HCT116 (cell line): ENCODE data around the gene IRX6. TPM values are rescaled to one million over a fixed set of nuclear protein-coding genes. Genes with fewer than 3 reads are reported as not detected.

Source experiments
- ATAC-seq: fragments of 200-7000 bp; cut with Tn5 transposase; 2 replicates; pipeline ENCODE4 v1.9.1; 2020; ENCODE audit warnings: mild to moderate bottlenecking, moderate library complexity
- BruUV-seq: library from RNA; stranded (reverse); fragments of 400-500 nt; replicated peaks from 2 replicates; lab custom pipeline; 2021; lab: Mats Ljungman, UMichigan
- CTCF ChIA-PET: fragments of 300-600 bp; sonication (Branson Sonifier 250); formaldehyde crosslinking; loops from one replicate; lab custom pipeline; 2021; ENCODE audit warnings: antibody characterized with exemption; lab: Charles Lee
- POLR2A ChIA-PET: fragments of 300-600, 350-600 bp; sonication (Branson Sonifier 250); formaldehyde crosslinking; loops from one replicate; lab custom pipeline; 2021; ENCODE audit warnings: antibody characterized with exemption; lab: Charles Lee
- RAD21 ChIA-PET, 2 experiments: fragments of 300-600 bp; sonication (Branson Sonifier 250); formaldehyde crosslinking; loops; one replicate each; lab custom pipeline; 2023; ENCODE audit warnings: low total read pairs in 2 of 2; ENCODE audit not compliant: uncharacterized antibody in 2 of 2, unreplicated experiment in 2 of 2, low non-redundant PET in 1 of 2; lab: Charles Lee
- DNase-seq: peaks from one replicate; pipeline ENCODE4 v3.0.0-alpha.2; 2010; ENCODE audit warnings: low read depth, low spot score
- H2AFZ ChIP-seq: fragments of 200-600 bp; shearing (Covaris generic), sonication (generic); 2 replicates; pipeline ENCODE4 v1.6.1; 2017; ENCODE audit warnings: low read depth, mixed run types, mixed read lengths, antibody characterized with exemption, low read length; ENCODE audit not compliant: poor library complexity, severe bottlenecking
- H3K27ac ChIP-seq: 2 replicates; pipeline ENCODE4 v1.5.1; 2012; ENCODE audit warnings: low read depth, low read length
- H3K27me3 ChIP-seq: fragments of 200-600 bp; sonication (generic); 2 replicates; pipeline ENCODE4 v1.6.1; 2016; ENCODE audit warnings: mixed run types, low read length, mixed read lengths; ENCODE audit not compliant: insufficient read depth
- H3K36me3 ChIP-seq, 2 experiments: fragments of 200-500 bp in 1 of 2; fragments of 200-600 bp in 1 of 2; sonication (Bioruptor generic) in 1 of 2; sonication (generic) in 1 of 2; 2 replicates each; pipeline versions ENCODE4 v1.5.1 to v1.6.1; 2014 to 2016; ENCODE audit warnings: low read length in 2 of 2, inconsistent platforms in 1 of 2, mixed read lengths in 1 of 2, mixed run types in 1 of 2; ENCODE audit not compliant: insufficient read depth in 2 of 2, control insufficient read depth in 1 of 2
- H3K4me1 ChIP-seq, 2 experiments: fragments of 200-600 bp in 1 of 2; sonication (generic) in 1 of 2; 2 replicates each; pipeline versions ENCODE4 v1.5.1 to v1.6.1; 2012 to 2017; ENCODE audit warnings: low read length in 2 of 2, inconsistent platforms in 1 of 2, mild to moderate bottlenecking in 1 of 2, mixed read lengths in 1 of 2, mixed run types in 1 of 2, moderate library complexity in 1 of 2; ENCODE audit not compliant: insufficient read depth in 2 of 2, control insufficient read depth in 1 of 2
- H3K4me2 ChIP-seq: fragments of 200-600 bp; sonication (generic); 2 replicates; pipeline ENCODE4 v1.6.1; 2017; ENCODE audit warnings: mixed run types, low read length, mixed read lengths
- H3K4me3 ChIP-seq, 2 experiments: fragments of 200-600 bp in 1 of 2; sonication (generic) in 1 of 2; replicated peaks in 1 of 2; 2 replicates each; pipeline ENCODE4 v1.5.1; 2011 to 2016; ENCODE audit warnings: low read length in 2 of 2, control low read depth in 1 of 2, low read depth in 1 of 2, mild to moderate bottlenecking in 1 of 2, mixed read lengths in 1 of 2, mixed run types in 1 of 2
- H3K79me2 ChIP-seq: fragments of 200-600 bp; sonication (generic); 2 replicates; pipeline ENCODE4 v1.6.1; 2017; ENCODE audit warnings: mild to moderate bottlenecking, mixed run types, low read length, moderate library complexity, mixed read lengths; ENCODE audit not compliant: insufficient read depth
- H3K9ac ChIP-seq: fragments of 200-600 bp; sonication (generic); 2 replicates; pipeline ENCODE4 v1.6.1; 2016; ENCODE audit warnings: low read length, mixed read lengths
- H3K9me2 ChIP-seq: fragments of 200-600 bp; sonication (generic), shearing (Covaris generic); 2 replicates; pipeline ENCODE4 v1.6.1; 2017; ENCODE audit warnings: mixed run types, mild to moderate bottlenecking, moderate library complexity; ENCODE audit not compliant: insufficient read depth
- H3K9me3 ChIP-seq, 2 experiments: fragments of 200-500 bp in 1 of 2; fragments of 200-600 bp in 1 of 2; sonication (Bioruptor generic) in 1 of 2; sonication (generic) in 1 of 2; 2 replicates each; pipeline ENCODE4 v1.6.1; 2014 to 2017; ENCODE audit warnings: low read length in 2 of 2, mixed read lengths in 2 of 2, inconsistent platforms in 1 of 2, low read depth in 1 of 2, mild to moderate bottlenecking in 1 of 2, mixed run types in 1 of 2, moderate library complexity in 1 of 2; ENCODE audit not compliant: control insufficient read depth in 1 of 2, insufficient read depth in 1 of 2
- H4K20me1 ChIP-seq: fragments of 200-600 bp; sonication (generic), shearing (Covaris generic); 2 replicates; pipeline ENCODE4 v1.6.1; 2017; ENCODE audit warnings: mixed run types, mild to moderate bottlenecking, moderate library complexity; ENCODE audit not compliant: insufficient read depth
- CBX3 ChIP-seq: IDR thresholded peaks from 2 replicates; pipeline ENCODE4 v1.6.1; 2012; ENCODE audit warnings: low read depth
- CEBPB ChIP-seq: IDR thresholded peaks from 2 replicates; pipeline ENCODE4 v1.6.1; 2012; ENCODE audit warnings: low read depth
- EGR1 ChIP-seq: IDR thresholded peaks from 2 replicates; pipeline ENCODE4 v1.6.1; 2012; ENCODE audit warnings: low read depth
- EZH2 ChIP-seq: fragments of 200-600 bp; sonication (generic); IDR thresholded peaks from 2 replicates; pipeline ENCODE4 v1.6.1; 2017; ENCODE audit warnings: antibody characterized with exemption, mixed run types
- EZH2phosphoT487 ChIP-seq: fragments of 200-600 bp; IDR thresholded peaks from 2 replicates; pipeline ENCODE4 v1.6.1; 2018; ENCODE audit warnings: antibody characterized with exemption, borderline replicate concordance
- FOSL1 ChIP-seq: IDR thresholded peaks from 2 replicates; pipeline ENCODE4 v1.6.1; 2012; ENCODE audit warnings: low read depth
- JUND ChIP-seq: IDR thresholded peaks from 2 replicates; pipeline ENCODE4 v1.6.1; 2012
- POLR2AphosphoS5 ChIP-seq: IDR thresholded peaks from 2 replicates; pipeline ENCODE4 v1.6.1; 2011; ENCODE audit warnings: mild to moderate bottlenecking, low read depth, low read length, moderate library complexity
- RAD21 ChIP-seq: IDR thresholded peaks from 2 replicates; pipeline ENCODE4 v1.6.1; 2012; ENCODE audit warnings: low read depth, mild to moderate bottlenecking
- SP1 ChIP-seq: IDR thresholded peaks from 2 replicates; pipeline ENCODE4 v1.6.1; 2012; ENCODE audit warnings: low read depth
- SRF ChIP-seq: IDR thresholded peaks from 2 replicates; pipeline ENCODE4 v1.6.1; 2012; ENCODE audit warnings: low read depth
- YY1 ChIP-seq: IDR thresholded peaks from 2 replicates; pipeline ENCODE4 v1.6.1; 2011; ENCODE audit warnings: low read length, low read depth, moderate library complexity, mild to moderate bottlenecking; ENCODE audit not compliant: insufficient replicate concordance; ENCODE audit errors: extremely low read depth
- ZFX ChIP-seq: fragments of 450-650 bp; IDR thresholded peaks from 2 replicates; pipeline ENCODE4 v1.6.1; 2017
- ZNF274 ChIP-seq: fragments of 200-500 bp; sonication (Bioruptor generic); IDR thresholded peaks from 2 replicates; pipeline ENCODE4 v1.6.1; 2014; ENCODE audit warnings: mild to moderate bottlenecking, low read depth, low read length, inconsistent platforms
- intact Hi-C: fragments of 100-400 bp; cut with micrococcal nuclease; formaldehyde crosslinking; loops from 2 replicates; pipeline ENCODE4 v1.10.0; 2022
- total RNA-seq: library from RNA; stranded (reverse); gene quantifications from one replicate; pipeline ENCODE4 v1.2.1, GENCODE V29; 2021; ENCODE audit not compliant: unreplicated experiment
- TF ChIP-seq, protein P1 (sequence below): IDR thresholded peaks from 2 replicates; pipeline ENCODE4 v1.6.1; 2012
- TF ChIP-seq, protein P2 (sequence below): IDR thresholded peaks from 2 replicates; pipeline ENCODE4 v1.6.1; 2012; ENCODE audit warnings: low read depth
- TF ChIP-seq, protein P3 (sequence below): IDR thresholded peaks from 2 replicates; pipeline ENCODE4 v1.6.1; 2012

The IRX6 gene
- total RNA-seq, 1 experiment from 2014 or later = not detected

DNA sequence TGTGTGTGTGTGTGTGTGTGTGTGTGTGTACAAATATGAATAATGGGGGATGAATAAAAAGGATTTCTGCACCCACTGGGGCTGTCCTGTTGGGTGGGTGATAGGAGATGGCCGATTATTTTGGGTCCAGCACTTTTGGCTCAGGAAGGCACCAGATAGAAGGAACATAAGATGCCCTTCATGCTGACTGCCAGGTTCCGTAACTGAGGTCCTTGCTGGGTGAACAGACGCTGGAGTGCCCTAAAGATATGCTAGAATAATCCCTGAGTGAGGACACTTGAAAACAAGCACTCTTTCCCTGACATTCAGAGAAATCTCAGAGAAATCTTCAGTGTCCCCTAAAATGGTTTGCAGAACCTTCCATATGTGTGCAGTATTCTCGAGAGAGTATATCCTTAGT, 17.7 kb downstream of the IRX6 start:
- no TSS peak for BruUV-seq
- Histone ChIP-seq H4K20me1 (no peaks in the 10 kb centered on the region), H3K9me2 (no peaks in the 10 kb centered on the region), H3K4me3 (no peak overlapping the region), H3K27me3 (peaks cover 62% of the 10 kb centered on the region), H3K9me3 (no peaks in the 10 kb centered on the region), H3K27ac (no peak overlapping the region), H3K79me2 (no peaks in the 10 kb centered on the region), H3K36me3 (no peaks in the 10 kb centered on the region), H2AFZ (no peak overlapping the region), H3K4me1 (no peaks in the 10 kb centered on the region), H3K9ac (no peak overlapping the region), H3K4me2 (no peak overlapping the region)
- TF ChIP-seq ZNF274 (no peak), YY1 (no peak), EGR1 (no peak), FOSL1 (no peak), CEBPB (no peak), EZH2phosphoT487 (no peak), JUND (no peak), CBX3 (no peak), EZH2 (no peak), RAD21 (no peak), SP1 (no peak), POLR2AphosphoS5 (no peak), SRF (no peak), ZFX (no peak)
- TF ChIP-seq, protein P1, sequence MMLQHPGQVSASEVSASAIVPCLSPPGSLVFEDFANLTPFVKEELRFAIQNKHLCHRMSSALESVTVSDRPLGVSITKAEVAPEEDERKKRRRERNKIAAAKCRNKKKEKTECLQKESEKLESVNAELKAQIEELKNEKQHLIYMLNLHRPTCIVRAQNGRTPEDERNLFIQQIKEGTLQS = no peak
- TF ChIP-seq, protein P2, sequence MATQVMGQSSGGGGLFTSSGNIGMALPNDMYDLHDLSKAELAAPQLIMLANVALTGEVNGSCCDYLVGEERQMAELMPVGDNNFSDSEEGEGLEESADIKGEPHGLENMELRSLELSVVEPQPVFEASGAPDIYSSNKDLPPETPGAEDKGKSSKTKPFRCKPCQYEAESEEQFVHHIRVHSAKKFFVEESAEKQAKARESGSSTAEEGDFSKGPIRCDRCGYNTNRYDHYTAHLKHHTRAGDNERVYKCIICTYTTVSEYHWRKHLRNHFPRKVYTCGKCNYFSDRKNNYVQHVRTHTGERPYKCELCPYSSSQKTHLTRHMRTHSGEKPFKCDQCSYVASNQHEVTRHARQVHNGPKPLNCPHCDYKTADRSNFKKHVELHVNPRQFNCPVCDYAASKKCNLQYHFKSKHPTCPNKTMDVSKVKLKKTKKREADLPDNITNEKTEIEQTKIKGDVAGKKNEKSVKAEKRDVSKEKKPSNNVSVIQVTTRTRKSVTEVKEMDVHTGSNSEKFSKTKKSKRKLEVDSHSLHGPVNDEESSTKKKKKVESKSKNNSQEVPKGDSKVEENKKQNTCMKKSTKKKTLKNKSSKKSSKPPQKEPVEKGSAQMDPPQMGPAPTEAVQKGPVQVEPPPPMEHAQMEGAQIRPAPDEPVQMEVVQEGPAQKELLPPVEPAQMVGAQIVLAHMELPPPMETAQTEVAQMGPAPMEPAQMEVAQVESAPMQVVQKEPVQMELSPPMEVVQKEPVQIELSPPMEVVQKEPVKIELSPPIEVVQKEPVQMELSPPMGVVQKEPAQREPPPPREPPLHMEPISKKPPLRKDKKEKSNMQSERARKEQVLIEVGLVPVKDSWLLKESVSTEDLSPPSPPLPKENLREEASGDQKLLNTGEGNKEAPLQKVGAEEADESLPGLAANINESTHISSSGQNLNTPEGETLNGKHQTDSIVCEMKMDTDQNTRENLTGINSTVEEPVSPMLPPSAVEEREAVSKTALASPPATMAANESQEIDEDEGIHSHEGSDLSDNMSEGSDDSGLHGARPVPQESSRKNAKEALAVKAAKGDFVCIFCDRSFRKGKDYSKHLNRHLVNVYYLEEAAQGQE = no peak
- TF ChIP-seq, protein P3, sequence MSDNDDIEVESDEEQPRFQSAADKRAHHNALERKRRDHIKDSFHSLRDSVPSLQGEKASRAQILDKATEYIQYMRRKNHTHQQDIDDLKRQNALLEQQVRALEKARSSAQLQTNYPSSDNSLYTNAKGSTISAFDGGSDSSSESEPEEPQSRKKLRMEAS = no peak
- ChIA-PET RAD21 (no interaction called here), POLR2A (no interaction called here), CTCF (no interaction called here)
- ATAC-seq (no peak), DNase-seq (no peak)
- intact Hi-C loops = no loop called here
